ENCODE measurements around the gene MXRA8.

DNA sequence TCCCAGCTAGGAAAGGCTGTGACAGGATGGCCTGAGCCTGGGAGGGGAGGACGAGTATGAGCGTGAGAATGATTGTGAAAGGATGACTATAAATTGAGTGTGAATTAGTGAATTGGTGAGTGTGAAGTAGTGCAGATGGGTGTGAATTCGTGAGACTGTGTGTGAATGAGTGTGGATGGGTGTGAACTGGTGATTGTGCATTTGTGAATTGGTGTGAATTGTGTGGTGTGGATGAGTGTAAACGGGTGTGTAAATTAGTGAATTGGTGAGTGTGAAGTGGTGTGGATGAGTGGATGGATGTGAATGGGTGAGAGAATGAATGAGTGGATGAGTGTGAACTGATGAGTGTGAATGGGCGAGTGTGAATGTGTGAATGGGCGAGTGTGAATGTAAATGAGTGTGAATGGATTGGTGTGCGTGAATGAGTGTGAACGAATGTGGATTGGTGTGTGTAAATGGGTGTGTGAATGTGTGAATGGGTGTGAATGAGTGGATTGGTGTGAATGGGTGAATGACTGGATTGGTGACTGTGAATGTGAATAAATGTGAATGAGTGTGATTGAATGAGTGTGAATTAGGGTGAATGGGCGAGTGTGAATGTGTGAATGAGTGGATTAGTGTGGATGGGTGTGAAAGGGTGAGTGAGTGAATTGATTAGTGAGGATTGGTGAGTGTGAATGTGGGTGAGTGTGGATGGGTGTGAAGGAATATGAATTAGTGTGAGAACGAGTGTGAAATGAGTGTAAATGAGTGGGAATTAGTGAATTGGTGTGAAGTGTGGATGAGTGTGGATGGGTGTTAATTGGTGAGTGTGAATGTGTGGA lies 7.7 kb upstream of the MXRA8 start:
- TF ChIP-seq EZH2 (IDR thresholded peaks at IDR 0.05; ENCODE audit: borderline replicate concordance) = no peak
- no peak for TF ChIP-seq EZH2phosphoT487 (IDR thresholded peaks at IDR 0.05; ENCODE audit: low read depth, severe bottlenecking, unreplicated experiment)
- TF ChIP-seq, protein P1, sequence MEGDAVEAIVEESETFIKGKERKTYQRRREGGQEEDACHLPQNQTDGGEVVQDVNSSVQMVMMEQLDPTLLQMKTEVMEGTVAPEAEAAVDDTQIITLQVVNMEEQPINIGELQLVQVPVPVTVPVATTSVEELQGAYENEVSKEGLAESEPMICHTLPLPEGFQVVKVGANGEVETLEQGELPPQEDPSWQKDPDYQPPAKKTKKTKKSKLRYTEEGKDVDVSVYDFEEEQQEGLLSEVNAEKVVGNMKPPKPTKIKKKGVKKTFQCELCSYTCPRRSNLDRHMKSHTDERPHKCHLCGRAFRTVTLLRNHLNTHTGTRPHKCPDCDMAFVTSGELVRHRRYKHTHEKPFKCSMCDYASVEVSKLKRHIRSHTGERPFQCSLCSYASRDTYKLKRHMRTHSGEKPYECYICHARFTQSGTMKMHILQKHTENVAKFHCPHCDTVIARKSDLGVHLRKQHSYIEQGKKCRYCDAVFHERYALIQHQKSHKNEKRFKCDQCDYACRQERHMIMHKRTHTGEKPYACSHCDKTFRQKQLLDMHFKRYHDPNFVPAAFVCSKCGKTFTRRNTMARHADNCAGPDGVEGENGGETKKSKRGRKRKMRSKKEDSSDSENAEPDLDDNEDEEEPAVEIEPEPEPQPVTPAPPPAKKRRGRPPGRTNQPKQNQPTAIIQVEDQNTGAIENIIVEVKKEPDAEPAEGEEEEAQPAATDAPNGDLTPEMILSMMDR (IDR thresholded peaks at IDR 0.05; ENCODE audit: poor library complexity) = no peak
